ENCODE measurements around the gene CHN2. TPM values are rescaled to one million over a fixed set of nuclear protein-coding genes. Genes with fewer than 3 reads are reported as not detected.
A peak's percentile ranks its signal among the peaks of the same experiment; 100 is the strongest.
"Not testable (repeated sequence)": the region's sequence is repeated elsewhere in the genome, so short reads cannot be mapped to it uniquely, and the experiment has no call there.

Gene CHN2
- total RNA-seq, 1 experiment from 2014 or later: 61.2 TPM

- DNase-seq (ENCODE audit: low spot score): peak; percentile 53
- no peaks in the 10 kb centered on the region for H3K27me3 ChIP-seq (replicated peaks; ENCODE audit: insufficient read depth, low read depth, low read length, poor library complexity)
- ChIA-PET CTCF (no interaction called here), POLR2A (ENCODE audit: low non-redundant PET) (interaction anchor here (0.6 kb wide), 2 partner anchors 36 to 521 kb away, joined by 8 to 16 read pairs; no protein-coding TSS in a partner anchor)
- H3K27ac ChIP-seq (ENCODE audit: low read depth, low read length, poor library complexity, severe bottlenecking): no peak overlapping the region
- no peak for TF ChIP-seq EZH2 (IDR thresholded peaks at IDR 0.05; ENCODE audit: borderline replicate concordance, low read depth, low read length, poor library complexity, severe bottlenecking)
- no peak for TF ChIP-seq CTCF (conservative IDR thresholded peaks at IDR 0.05; ENCODE audit: low read depth, low read length)
- BruUV-seq (replicated peaks): no TSS peak
- H3K36me3 ChIP-seq (ENCODE audit: insufficient read depth, low read length, poor library complexity, severe bottlenecking): no peaks in the 10 kb centered on the region
- H3K9me3 ChIP-seq (ENCODE audit: low read depth, low read length, poor library complexity, severe bottlenecking): no peaks in the 10 kb centered on the region
- no peak overlapping the region for H3K4me3 ChIP-seq (ENCODE audit: low read depth, low read length, poor library complexity, severe bottlenecking)
- intact Hi-C loops (cut with micrococcal nuclease; ENCODE audit: unreplicated experiment): loop anchor here (5.0 kb wide), 1 partner anchor 65 kb away; no protein-coding TSS in a partner anchor
- peaks cover 48% of the 10 kb centered on the region for H3K4me1 ChIP-seq (ENCODE audit: insufficient read depth, low read length, poor library complexity, severe bottlenecking)
Measured at GRCh38 chr7:29207162-29207801, 12.7 kb downstream of the CHN2 start.

- Histone ChIP-seq H3K27ac (ENCODE audit: low read depth, low read length, poor library complexity, severe bottlenecking) (peak overlapping the region; percentile 11), H3K27me3 (replicated peaks; ENCODE audit: insufficient read depth, low read depth, low read length, poor library complexity) (no peaks in the 10 kb centered on the region), H3K36me3 (ENCODE audit: insufficient read depth, low read length, poor library complexity, severe bottlenecking) (no peaks in the 10 kb centered on the region), H3K4me1 (ENCODE audit: insufficient read depth, low read length, poor library complexity, severe bottlenecking) (peaks cover 46% of the 10 kb centered on the region), H3K9me3 (ENCODE audit: low read depth, low read length, poor library complexity, severe bottlenecking) (no peaks in the 10 kb centered on the region), H3K4me3 (ENCODE audit: low read depth, low read length, poor library complexity, severe bottlenecking) (no peak overlapping the region)
- DNase-seq (ENCODE audit: low spot score): no peak
- intact Hi-C loops (cut with micrococcal nuclease; ENCODE audit: unreplicated experiment): loop anchor here (5.0 kb wide), 1 partner anchor 64 kb away; no protein-coding TSS in a partner anchor
- ChIA-PET CTCF (no interaction called here), POLR2A (ENCODE audit: low non-redundant PET) (no interaction called here)
- no TSS peak for BruUV-seq (replicated peaks)
- TF ChIP-seq CTCF (conservative IDR thresholded peaks at IDR 0.05; ENCODE audit: low read depth, low read length) (no peak), EZH2 (IDR thresholded peaks at IDR 0.05; ENCODE audit: borderline replicate concordance, low read depth, low read length, poor library complexity, severe bottlenecking) (no peak)
Measured at GRCh38 chr7:29208410-29209250, 14.1 kb downstream of the CHN2 start.

- Histone ChIP-seq H3K9me3 (ENCODE audit: low read depth, low read length, poor library complexity, severe bottlenecking) (no peaks in the 10 kb centered on the region), H3K27ac (ENCODE audit: low read depth, low read length, poor library complexity, severe bottlenecking) (no peak overlapping the region), H3K36me3 (ENCODE audit: insufficient read depth, low read length, poor library complexity, severe bottlenecking) (no peaks in the 10 kb centered on the region), H3K4me1 (ENCODE audit: insufficient read depth, low read length, poor library complexity, severe bottlenecking) (peaks cover 35% of the 10 kb centered on the region), H3K4me3 (ENCODE audit: low read depth, low read length, poor library complexity, severe bottlenecking) (no peak overlapping the region), H3K27me3 (replicated peaks; ENCODE audit: insufficient read depth, low read depth, low read length, poor library complexity) (no peaks in the 10 kb centered on the region)
- ChIA-PET POLR2A (ENCODE audit: low non-redundant PET) (no interaction called here), CTCF (no interaction called here)
- DNase-seq (ENCODE audit: low spot score): no peak
- intact Hi-C loops (cut with micrococcal nuclease; ENCODE audit: unreplicated experiment): loop anchor here (5.0 kb wide), 2 partner anchors 63 to 78 kb away; no protein-coding TSS in a partner anchor
- BruUV-seq (replicated peaks): no TSS peak
- TF ChIP-seq EZH2 (IDR thresholded peaks at IDR 0.05; ENCODE audit: borderline replicate concordance, low read depth, low read length, poor library complexity, severe bottlenecking): no peak
- TF ChIP-seq CTCF (conservative IDR thresholded peaks at IDR 0.05; ENCODE audit: low read depth, low read length): no peak
Measured at GRCh38 chr7:29209745-29210144, 15.2 kb downstream of the CHN2 start.

- DNase-seq (ENCODE audit: low spot score); H3K36me3 ChIP-seq (ENCODE audit: insufficient read depth, low read length, poor library complexity, severe bottlenecking); H3K9me3 ChIP-seq (ENCODE audit: low read depth, low read length, poor library complexity, severe bottlenecking); POLR2A ChIA-PET (ENCODE audit: low non-redundant PET); H3K27ac ChIP-seq (ENCODE audit: low read depth, low read length, poor library complexity, severe bottlenecking); H3K4me3 ChIP-seq (ENCODE audit: low read depth, low read length, poor library complexity, severe bottlenecking); CTCF ChIA-PET; H3K27me3 ChIP-seq (replicated peaks; ENCODE audit: insufficient read depth, low read depth, low read length, poor library complexity); BruUV-seq (replicated peaks): not testable (repeated sequence)
- intact Hi-C loops (cut with micrococcal nuclease; ENCODE audit: unreplicated experiment): loop anchor here (5.0 kb wide), 1 partner anchor 75 kb away; no protein-coding TSS in a partner anchor
- peaks cover 34% of the 10 kb centered on the region for H3K4me1 ChIP-seq (ENCODE audit: insufficient read depth, low read length, poor library complexity, severe bottlenecking)
Measured at GRCh38 chr7:29212736-29213135, 18.2 kb downstream of the CHN2 start.

Data from A673 (cell line).